H9 (cell line): ENCODE data around the gene KCNIP4. TPM values are rescaled to one million over a fixed set of nuclear protein-coding genes. Genes with fewer than 3 reads are reported as not detected.

Source experiments
- DNase-seq: peaks from one replicate; pipeline ENCODE4 v3.0.0-alpha.2; 2017
- H2AFZ ChIP-seq: one replicate; pipeline ENCODE4 v1.6.1; 2013; ENCODE audit warnings: mild to moderate bottlenecking, low read length, control low read depth, moderate library complexity
- H2AK5ac ChIP-seq: 2 replicates; pipeline ENCODE4 v1.6.1; 2013; ENCODE audit warnings: low read length, control low read depth, mixed read lengths; ENCODE audit not compliant: insufficient read length
- H2BK120ac ChIP-seq: one replicate; pipeline ENCODE4 v1.6.1; 2013; ENCODE audit warnings: low read depth, mild to moderate bottlenecking, low read length, control low read depth, inconsistent platforms; ENCODE audit not compliant: poor library complexity, severe bottlenecking
- H2BK12ac ChIP-seq: 2 replicates; pipeline ENCODE4 v1.6.1; 2013; ENCODE audit warnings: low read length, control low read depth, mixed read lengths, low read depth; ENCODE audit not compliant: insufficient read length
- H2BK15ac ChIP-seq: 2 replicates; pipeline ENCODE4 v1.6.1; 2013; ENCODE audit warnings: low read depth, low read length, control low read depth
- H2BK20ac ChIP-seq: one replicate; pipeline ENCODE4 v1.6.1; 2013; ENCODE audit warnings: low read depth, mild to moderate bottlenecking, low read length, control low read depth, inconsistent platforms; ENCODE audit not compliant: poor library complexity, severe bottlenecking
- H2BK5ac ChIP-seq: 2 replicates; pipeline ENCODE4 v1.6.1; 2013; ENCODE audit warnings: low read length, control low read depth, mixed read lengths; ENCODE audit not compliant: insufficient read length
- H3K14ac ChIP-seq: 2 replicates; pipeline ENCODE4 v1.6.1; 2013; ENCODE audit warnings: low read length, control low read depth; ENCODE audit not compliant: insufficient read depth
- H3K18ac ChIP-seq: 2 replicates; pipeline ENCODE4 v1.6.1; 2013; ENCODE audit warnings: low read depth, mild to moderate bottlenecking, mixed read lengths, low read length, control low read depth; ENCODE audit not compliant: insufficient read length
- H3K23ac ChIP-seq: 2 replicates; pipeline ENCODE4 v1.6.1; 2013; ENCODE audit warnings: low read length, control low read depth, mixed read lengths, low read depth; ENCODE audit not compliant: insufficient read length
- H3K23me2 ChIP-seq: 2 replicates; pipeline ENCODE4 v1.6.1; 2013; ENCODE audit warnings: low read depth, mild to moderate bottlenecking, mixed read lengths, low read length, control low read depth; ENCODE audit not compliant: insufficient read length, poor library complexity, severe bottlenecking
- H3K27ac ChIP-seq: 2 replicates; pipeline ENCODE4 v1.5.1; 2013; ENCODE audit warnings: low read length, control low read depth, mixed read lengths, low read depth; ENCODE audit not compliant: insufficient read length
- H3K27me3 ChIP-seq: 2 replicates; pipeline ENCODE4 v1.6.1; 2013; ENCODE audit warnings: low read length, control low read depth, inconsistent platforms; ENCODE audit not compliant: insufficient read depth
- H3K4ac ChIP-seq: 2 replicates; pipeline ENCODE4 v1.6.1; 2013; ENCODE audit warnings: low read depth, mild to moderate bottlenecking, control low read depth, inconsistent platforms, low read length, moderate library complexity
- H3K4me1 ChIP-seq: 2 replicates; pipeline ENCODE4 v1.6.1; 2013; ENCODE audit warnings: low read length, control low read depth, inconsistent platforms; ENCODE audit not compliant: insufficient read depth
- H3K4me2 ChIP-seq: 2 replicates; pipeline ENCODE4 v1.6.1; 2013; ENCODE audit warnings: low read length, control low read depth, mixed read lengths; ENCODE audit not compliant: insufficient read length, insufficient read depth
- H3K56ac ChIP-seq: 2 replicates; pipeline ENCODE4 v1.6.1; 2013; ENCODE audit warnings: low read depth, mild to moderate bottlenecking, mixed read lengths, low read length, control low read depth; ENCODE audit not compliant: insufficient read length
- H3K79me1 ChIP-seq: 2 replicates; pipeline ENCODE4 v1.6.1; 2013; ENCODE audit warnings: low read depth, mild to moderate bottlenecking, moderate library complexity, low read length, control low read depth, inconsistent platforms; ENCODE audit not compliant: insufficient read depth, poor library complexity, severe bottlenecking
- H3K79me2 ChIP-seq: 2 replicates; pipeline ENCODE4 v1.6.1; 2013; ENCODE audit warnings: low read length, control low read depth, inconsistent platforms; ENCODE audit not compliant: insufficient read depth
- H3K9ac ChIP-seq: 2 replicates; pipeline ENCODE4 v1.6.1; 2013; ENCODE audit warnings: low read length, control low read depth, mixed read lengths; ENCODE audit not compliant: insufficient read length; ENCODE audit errors: extremely low read depth
- H3K9me3 ChIP-seq: one replicate; pipeline ENCODE4 v1.6.1; 2013; ENCODE audit warnings: low read depth, low read length, inconsistent platforms; ENCODE audit not compliant: control insufficient read depth
- H3T11ph ChIP-seq: one replicate; pipeline ENCODE4 v1.6.1; 2013; ENCODE audit warnings: mild to moderate bottlenecking, low read length, control low read depth, inconsistent platforms
- H4K20me1 ChIP-seq: one replicate; pipeline ENCODE4 v1.6.1; 2013; ENCODE audit not compliant: control insufficient read depth, insufficient read length, insufficient read depth
- H4K5ac ChIP-seq: 2 replicates; pipeline ENCODE4 v1.6.1; 2013; ENCODE audit warnings: low read depth, mild to moderate bottlenecking, mixed read lengths, low read length, control low read depth; ENCODE audit not compliant: insufficient read length
- H4K8ac ChIP-seq: replicated peaks from 2 replicates; pipeline ENCODE4 v1.6.1; 2013; ENCODE audit warnings: low read length, control low read depth, mixed read lengths, low read depth; ENCODE audit not compliant: insufficient read length
- H4K91ac ChIP-seq: 2 replicates; pipeline ENCODE4 v1.6.1; 2013; ENCODE audit warnings: low read depth, mild to moderate bottlenecking, moderate library complexity, mixed read lengths, low read length, control low read depth; ENCODE audit not compliant: insufficient read length
- H3K27ac Mint-ChIP-seq, 3 experiments: 2 replicates in 2 of 3; 3 replicates in 1 of 3; pipeline ENCODE4 v1.8.0; 2020 to 2021; ENCODE audit warnings: mixed read lengths in 3 of 3, mild to moderate bottlenecking in 1 of 3, moderate library complexity in 1 of 3
- H3K27me3 Mint-ChIP-seq: 2 replicates; pipeline ENCODE4 v1.8.0; 2021; ENCODE audit warnings: low read depth, mild to moderate bottlenecking, moderate library complexity, mixed read lengths
- H3K36me3 Mint-ChIP-seq, 3 experiments: 2 replicates in 2 of 3; 3 replicates in 1 of 3; pipeline ENCODE4 v1.8.0; 2020 to 2021; ENCODE audit warnings: low read depth in 3 of 3, mixed read lengths in 3 of 3; ENCODE audit not compliant: insufficient read depth in 1 of 3
- H3K4me1 Mint-ChIP-seq, 2 experiments: 2 replicates each; pipeline ENCODE4 v1.8.0; 2020; ENCODE audit warnings: mixed read lengths in 2 of 2
- H3K4me3 Mint-ChIP-seq, 2 experiments: 2 replicates in 1 of 2; 3 replicates in 1 of 2; pipeline ENCODE4 v1.8.0; 2020 to 2021; ENCODE audit warnings: mild to moderate bottlenecking in 2 of 2, mixed read lengths in 2 of 2, moderate library complexity in 1 of 2
- H3K9me3 Mint-ChIP-seq, 2 experiments: 2 replicates in 1 of 2; 3 replicates in 1 of 2; pipeline ENCODE4 v1.8.0; 2020; ENCODE audit warnings: mild to moderate bottlenecking in 2 of 2, mixed read lengths in 2 of 2, moderate library complexity in 1 of 2
- CTCF ChIP-seq: fragments of 200-600 bp; sonication (generic); conservative IDR thresholded peaks from 3 replicates; pipeline ENCODE4 v1.8.0; 2021; ENCODE audit warnings: antibody characterized with exemption, mild to moderate bottlenecking
- WGBS: extraction: QIAGEN DNeasy Blood & Tissue Kit; methylation state at CpG from one replicate; pipeline ENCODE4 v1.1.7; 2013; ENCODE audit warnings: missing lambda C conversion rate, low lambda C conversion rate, mixed read lengths; ENCODE audit not compliant: insufficient read length; ENCODE audit errors: extremely low coverage; 5-methylcytosine and 5-hydroxymethylcytosine counted together
- total RNA-seq: library from RNA; stranded (reverse); gene quantifications from 2 replicates; pipeline ENCODE4 v1.2.1, GENCODE V29; 2021

Gene KCNIP4
- total RNA-seq, 1 experiment from 2014 or later, result not detected

GRCh38 chr4:21953653-21954052 lies 5.1 kb upstream of the KCNIP4 start:
- Mint-ChIP-seq H3K9me3 (no peaks in the 10 kb centered on the region), H3K27me3 (peaks cover 29% of the 10 kb centered on the region), H3K4me1 (0 out of 4 replicates have a peak, but pooled peaks cover 0 to 3% of the 10 kb centered on the region in 2 experiments), H3K4me3 (no peak overlapping the region), H3K27ac (no peak overlapping the region), H3K36me3 (no peaks in the 10 kb centered on the region; a peak in 1 of 7 replicates)
- Histone ChIP-seq H3K23ac (no peak overlapping the region), H2BK120ac (no peak overlapping the region), H3K4ac (no peak overlapping the region), H3K4me1 (no peaks in the 10 kb centered on the region), H3K56ac (no peak overlapping the region), H3T11ph (no peak overlapping the region), H3K79me2 (no peaks in the 10 kb centered on the region), H3K79me1 (no peaks in the 10 kb centered on the region), H2BK15ac (no peak overlapping the region), H3K14ac (no peak overlapping the region), H2BK20ac (no peak overlapping the region), H3K18ac (no peak overlapping the region), H2BK5ac (no peak overlapping the region), H3K4me2 (no peak overlapping the region), H4K20me1 (peaks cover 4% of the 10 kb centered on the region), H3K27ac (no peak overlapping the region), H3K9me3 (no peaks in the 10 kb centered on the region), H4K5ac (no peak overlapping the region), H4K8ac (no peak overlapping the region), H3K23me2 (peaks cover 5% of the 10 kb centered on the region), H3K9ac (no peak overlapping the region), H2BK12ac (no peak overlapping the region), H3K27me3 (no peaks in the 10 kb centered on the region; the same call in 1 of the 2 replicates), H2AK5ac (no peak overlapping the region), H4K91ac (no peak overlapping the region), H2AFZ (no peak overlapping the region)
- no peak for TF ChIP-seq CTCF
- no CpG with 5 or more reads among the region's 4 CpGs for WGBS
- no peak for DNase-seq
